C4-2B (cell line): ENCODE measurements around the gene XBP1.
"Not testable (repeated sequence)": the region's sequence is repeated elsewhere in the genome, so short reads cannot be mapped to it uniquely, and the experiment has no call there.

Source experiments
- H3K27ac ChIP-seq: fragments of 450-650 bp; 2 replicates; pipeline ENCODE4 v1.5.1; 2017
- ZFX ChIP-seq: fragments of 450-650 bp; IDR thresholded peaks from 2 replicates; pipeline ENCODE4 v1.6.1; 2017
- TF ChIP-seq, protein P1 (sequence below): fragments of 450-650 bp; conservative IDR thresholded peaks from 2 replicates; pipeline ENCODE4 v1.5.1; 2017; ENCODE audit warnings: mild to moderate bottlenecking

XBP1 gene

DNA sequence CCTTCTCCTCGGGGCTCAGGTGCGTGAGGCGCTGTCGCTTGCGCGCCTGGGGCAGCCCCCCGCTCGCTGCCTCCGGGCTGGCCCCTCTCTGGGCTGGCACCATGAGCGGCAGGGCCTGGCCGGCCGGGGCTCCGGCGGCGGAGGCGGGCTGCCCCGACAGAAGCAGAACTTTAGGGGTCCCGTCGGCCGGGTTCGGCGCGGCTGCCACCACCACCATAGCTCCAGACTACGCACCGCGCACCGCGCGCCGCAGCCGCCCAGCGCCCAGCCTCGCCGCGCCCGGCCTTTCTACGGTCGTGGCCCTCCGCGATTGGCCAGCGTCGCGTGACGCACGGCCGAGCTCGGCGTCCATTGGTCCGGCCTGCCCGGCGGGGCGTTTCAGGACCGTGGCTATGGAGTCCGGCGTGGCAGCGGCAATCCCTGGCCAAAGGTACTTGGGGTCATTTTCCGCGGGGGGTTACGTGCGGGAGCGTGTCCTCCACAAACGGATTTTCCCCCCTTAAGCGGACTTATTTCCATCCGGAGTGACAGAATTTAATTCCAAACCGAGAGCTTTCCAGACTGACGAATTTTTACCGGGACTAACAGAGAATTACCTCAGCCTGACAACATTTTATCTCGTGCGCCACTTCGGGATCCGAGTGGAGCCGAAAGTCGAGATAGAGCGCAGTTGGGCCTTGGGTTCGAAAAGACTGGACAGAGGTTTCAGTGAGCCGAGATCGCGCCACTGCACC is at the start of gene XBP1:
Gene XBP1 (minus strand): TSS at position 262 of the 734 bp plus-strand sequence.
- TF ChIP-seq ZFX = peak; percentile 57
- TF ChIP-seq, protein P1, sequence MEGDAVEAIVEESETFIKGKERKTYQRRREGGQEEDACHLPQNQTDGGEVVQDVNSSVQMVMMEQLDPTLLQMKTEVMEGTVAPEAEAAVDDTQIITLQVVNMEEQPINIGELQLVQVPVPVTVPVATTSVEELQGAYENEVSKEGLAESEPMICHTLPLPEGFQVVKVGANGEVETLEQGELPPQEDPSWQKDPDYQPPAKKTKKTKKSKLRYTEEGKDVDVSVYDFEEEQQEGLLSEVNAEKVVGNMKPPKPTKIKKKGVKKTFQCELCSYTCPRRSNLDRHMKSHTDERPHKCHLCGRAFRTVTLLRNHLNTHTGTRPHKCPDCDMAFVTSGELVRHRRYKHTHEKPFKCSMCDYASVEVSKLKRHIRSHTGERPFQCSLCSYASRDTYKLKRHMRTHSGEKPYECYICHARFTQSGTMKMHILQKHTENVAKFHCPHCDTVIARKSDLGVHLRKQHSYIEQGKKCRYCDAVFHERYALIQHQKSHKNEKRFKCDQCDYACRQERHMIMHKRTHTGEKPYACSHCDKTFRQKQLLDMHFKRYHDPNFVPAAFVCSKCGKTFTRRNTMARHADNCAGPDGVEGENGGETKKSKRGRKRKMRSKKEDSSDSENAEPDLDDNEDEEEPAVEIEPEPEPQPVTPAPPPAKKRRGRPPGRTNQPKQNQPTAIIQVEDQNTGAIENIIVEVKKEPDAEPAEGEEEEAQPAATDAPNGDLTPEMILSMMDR = no peak
- peak within 1 kb of the TSS; percentile 100 for H3K27ac ChIP-seq

DNA sequence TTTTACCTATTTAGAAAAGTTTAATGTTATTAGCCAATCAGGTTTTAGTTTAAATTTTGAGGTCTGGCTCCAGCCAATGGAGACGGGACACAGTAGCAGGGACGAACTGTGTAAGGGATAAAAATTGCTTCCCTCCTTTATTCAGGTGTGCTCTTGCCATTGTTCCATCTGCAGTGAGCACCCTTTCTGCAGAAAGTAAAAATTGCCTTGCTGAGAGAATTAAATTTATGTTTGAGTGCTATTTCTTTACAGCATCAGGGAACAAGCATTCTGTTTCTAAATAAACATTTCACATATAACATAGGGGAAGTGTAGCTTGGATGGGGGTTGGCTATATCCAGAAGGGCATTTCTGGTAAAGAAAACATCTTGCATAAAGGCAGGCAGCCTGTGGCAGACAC is 46.6 kb upstream of the XBP1 start:
- TF ChIP-seq, protein P1 = no peak
- no peak for TF ChIP-seq ZFX
- H3K27ac ChIP-seq = no peak overlapping the region

DNA sequence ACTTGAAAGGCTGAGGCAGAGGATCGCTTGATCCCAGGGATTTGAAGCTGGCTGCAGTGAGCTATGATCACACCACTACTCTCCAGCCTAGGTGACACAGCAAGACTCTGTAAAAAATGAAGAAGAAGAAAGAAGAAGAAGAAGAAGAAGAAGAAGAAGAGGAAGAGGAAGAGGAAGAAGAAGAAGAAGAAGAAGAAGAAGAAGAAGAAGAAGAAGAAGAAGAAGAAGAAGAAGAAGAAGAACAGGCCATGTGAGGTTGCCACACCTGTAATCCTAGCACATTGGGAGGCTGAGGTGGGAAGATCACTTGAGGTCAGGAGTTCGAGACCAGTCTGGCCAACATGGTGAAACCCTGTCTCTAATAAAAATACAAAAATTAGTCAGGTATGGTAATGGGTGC is 43.9 kb upstream of the XBP1 start:
- not testable (repeated sequence) for H3K27ac ChIP-seq

DNA sequence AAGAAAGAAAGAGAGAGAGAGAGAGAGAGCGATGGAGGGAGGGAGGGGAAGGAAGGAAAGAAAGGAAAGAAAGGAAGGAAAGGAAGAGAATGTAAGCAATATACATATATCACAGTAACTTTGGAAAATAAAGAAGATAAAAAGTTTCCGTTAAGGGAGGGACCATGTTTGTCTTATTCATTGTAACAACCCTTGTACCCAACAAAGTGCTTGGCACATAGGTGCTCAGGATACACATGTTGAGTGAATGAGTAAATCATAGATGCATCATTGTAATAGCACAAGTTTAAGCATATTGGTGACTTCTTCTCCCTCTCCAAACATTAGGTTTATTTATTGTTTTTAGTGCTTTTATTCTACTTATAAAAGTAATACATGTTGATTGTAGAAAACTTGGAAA is 43.3 kb upstream of the XBP1 start:
- TF ChIP-seq ZFX = no peak
- TF ChIP-seq, protein P1 = no peak
- H3K27ac ChIP-seq = no peak overlapping the region

DNA sequence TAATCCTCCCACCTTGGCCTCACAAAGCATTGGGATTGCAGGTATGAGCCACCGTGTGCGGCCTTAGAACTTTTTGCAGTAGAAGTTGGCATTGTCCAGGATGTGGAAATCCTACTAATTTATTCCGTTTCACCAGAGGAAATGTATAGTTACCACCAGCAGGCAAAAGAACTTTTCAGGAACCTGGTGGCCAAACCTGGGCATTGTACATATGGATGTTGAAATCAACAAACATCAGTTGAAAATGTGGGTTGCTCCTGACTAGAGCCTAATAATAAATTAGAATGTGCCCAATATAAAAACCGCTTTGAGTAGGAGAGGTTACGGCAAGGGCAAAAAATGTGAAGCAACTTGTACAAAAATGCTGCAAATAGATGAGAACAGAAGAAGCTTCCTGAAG is 40.7 kb upstream of the XBP1 start:
- no peak overlapping the region for H3K27ac ChIP-seq
- TF ChIP-seq ZFX = no peak
- TF ChIP-seq, protein P1 = no peak

DNA sequence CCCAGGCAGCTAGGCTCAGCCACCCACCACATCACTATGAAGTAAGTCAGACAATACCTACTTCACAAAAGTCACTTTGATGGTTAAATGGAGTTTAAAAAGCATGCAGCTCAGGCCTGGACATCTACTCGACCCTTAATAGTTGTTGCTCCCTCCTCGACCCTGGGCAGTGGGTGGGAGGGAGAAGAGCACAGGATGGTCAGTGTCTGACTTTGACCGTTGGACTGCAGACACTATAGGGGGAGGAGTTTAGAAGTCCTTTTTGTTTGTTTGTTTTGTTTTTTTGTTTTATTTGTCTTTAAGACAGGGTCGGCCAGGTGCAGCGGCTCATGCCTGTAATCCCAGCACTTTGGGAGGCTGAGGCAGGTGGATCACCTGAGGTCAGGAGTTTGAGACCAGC is 38.6 kb upstream of the XBP1 start:
- TF ChIP-seq, protein P1 = no peak
- no peak for TF ChIP-seq ZFX
- no peak overlapping the region for H3K27ac ChIP-seq

DNA sequence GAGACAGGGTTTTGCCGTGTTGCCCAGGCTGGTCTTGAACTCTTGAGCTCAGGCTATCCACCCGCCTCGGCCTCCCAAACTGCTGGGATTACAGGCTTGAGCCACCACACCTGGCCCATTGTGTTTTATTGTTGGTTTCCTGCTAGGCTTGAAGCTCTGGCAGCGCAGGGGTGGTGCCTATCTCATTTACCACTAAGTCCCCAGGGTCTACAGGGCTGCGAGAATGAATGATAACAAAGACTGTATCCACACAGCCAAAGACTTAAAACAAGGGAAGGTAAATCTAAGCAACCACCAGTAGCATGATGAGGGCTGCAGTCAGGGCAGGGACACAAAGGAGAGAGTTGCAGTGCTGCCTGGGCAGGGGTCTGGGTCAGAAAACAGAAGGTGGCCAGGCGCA is 37.3 kb upstream of the XBP1 start:
- no peak for TF ChIP-seq ZFX
- TF ChIP-seq, protein P1 = no peak
- no peak overlapping the region for H3K27ac ChIP-seq

DNA sequence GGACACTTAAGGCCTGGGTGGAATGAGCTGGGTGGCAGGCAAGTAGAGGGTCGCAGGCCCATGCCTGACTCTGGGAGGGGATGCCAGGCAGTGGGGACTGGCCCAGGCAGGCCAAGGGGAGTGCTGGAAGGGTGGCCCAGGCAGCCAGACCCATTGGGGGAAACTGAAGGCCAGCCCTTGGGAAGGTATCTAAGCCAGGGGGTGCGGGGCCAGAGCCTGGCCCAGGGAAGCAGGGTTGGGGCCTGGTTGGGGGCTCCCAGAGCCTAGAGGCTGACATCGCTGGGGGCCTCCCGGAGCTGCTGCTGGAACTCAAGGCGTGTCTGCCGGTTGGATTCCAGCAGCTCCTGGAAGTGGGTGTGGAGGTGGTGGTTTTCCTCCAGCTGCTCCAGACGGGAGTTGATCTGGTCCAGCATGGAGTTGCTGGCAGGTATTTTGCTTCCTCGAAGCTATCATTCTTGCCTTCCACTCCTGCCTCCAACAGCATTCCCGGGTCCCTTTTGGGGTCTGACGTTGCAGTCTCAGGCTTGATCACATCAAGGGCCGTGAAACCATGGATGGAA is 35.3 kb upstream of the XBP1 start:
- H3K27ac ChIP-seq = no peak overlapping the region
- no peak for TF ChIP-seq ZFX
